Inferior parietal cortex (tissue), 1 donor: ENCODE measurements around the gene SCML1.
"Not testable (repeated sequence)": the region's sequence is repeated elsewhere in the genome, so short reads cannot be mapped to it uniquely, and the experiment has no call there.

Experiments used
- DNase-seq: peaks from one replicate; pipeline ENCODE4 v3.0.0-alpha.2; 2016; ENCODE audit errors: extremely low spot score

The SCML1 gene

DNA sequence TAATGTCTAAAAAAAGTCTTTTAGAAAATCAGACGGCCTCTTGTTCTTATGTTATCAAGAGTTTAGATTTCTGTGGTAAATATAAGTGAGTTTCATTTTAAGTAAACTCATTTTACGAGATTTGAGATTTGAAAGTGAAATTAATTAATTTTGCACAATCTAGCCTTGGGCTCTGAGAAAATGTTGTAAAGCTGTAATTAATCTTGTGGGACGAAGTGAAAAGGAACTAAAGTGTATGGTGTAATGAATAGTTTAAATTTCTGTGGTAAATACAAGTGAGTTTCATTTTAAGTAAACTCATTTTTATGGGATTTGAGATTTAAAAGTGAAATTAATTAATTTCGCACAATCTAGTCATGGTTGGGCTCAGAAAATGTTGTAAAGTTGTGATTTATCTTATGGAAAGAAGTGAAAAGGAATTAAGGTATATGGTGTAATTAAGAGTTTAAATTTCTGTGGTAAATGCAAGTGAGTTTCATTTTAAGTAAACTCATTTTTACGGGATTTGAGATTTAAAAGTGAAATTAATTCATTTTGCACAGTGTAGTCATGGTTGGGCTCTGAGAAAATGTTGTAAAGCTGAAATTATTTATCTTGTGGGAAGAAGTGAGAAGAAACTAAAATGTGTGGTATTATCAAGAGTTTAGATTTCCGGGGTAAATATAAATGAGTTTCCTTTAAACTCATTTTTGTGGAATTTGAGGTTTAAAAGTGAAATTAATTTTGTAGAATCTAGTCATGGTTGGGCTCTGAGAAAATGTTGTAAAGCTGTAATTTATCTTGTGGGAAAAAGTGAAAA is 1.6 kb downstream of the SCML1 start:
- DNase-seq: no peak

DNA sequence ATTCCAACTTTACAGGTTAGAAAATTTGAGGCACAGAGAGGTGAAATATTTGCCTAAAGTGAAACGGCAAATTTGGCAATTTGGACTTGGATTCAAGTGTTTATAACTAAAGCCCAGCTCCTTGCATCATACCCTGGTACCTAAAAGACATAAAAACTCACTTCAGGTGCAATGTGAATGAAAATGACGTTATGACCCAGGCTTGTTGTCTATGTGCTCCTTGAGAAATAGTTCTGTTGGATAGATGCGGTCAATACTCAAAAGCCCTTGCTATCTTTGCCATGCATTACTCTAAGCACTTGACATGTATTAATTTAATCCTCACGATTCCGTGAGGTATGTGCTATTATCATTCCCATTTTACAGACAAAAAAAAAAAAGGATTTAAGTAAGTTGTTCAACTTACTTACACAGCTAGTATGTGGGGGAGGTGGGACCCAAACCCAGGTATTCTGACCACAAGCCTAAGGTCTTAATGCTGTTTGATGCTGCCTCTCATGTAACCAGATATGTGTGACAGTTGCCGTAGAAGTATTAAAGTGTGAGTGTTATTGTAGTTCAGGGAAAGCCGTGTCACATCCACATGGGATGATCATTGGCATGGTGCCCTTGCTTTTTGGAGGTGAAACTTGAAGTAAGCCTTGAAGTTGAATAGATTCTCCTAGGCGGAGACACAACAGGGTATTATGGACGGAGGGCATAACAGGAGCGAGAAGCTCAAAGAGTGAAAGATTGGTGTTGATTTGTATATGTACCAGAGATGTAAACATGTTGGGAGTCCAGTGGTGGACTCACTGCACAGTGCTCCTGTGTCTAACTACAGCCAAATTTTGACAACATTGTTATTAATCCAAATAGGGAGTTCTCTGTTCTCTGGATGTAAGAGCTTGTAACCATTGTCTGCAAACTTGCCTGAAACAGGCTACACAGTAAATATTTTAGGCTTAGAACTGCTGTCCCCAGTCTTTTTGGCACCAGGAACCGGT is 3.1 kb downstream of the SCML1 start:
- no peak for DNase-seq

DNA sequence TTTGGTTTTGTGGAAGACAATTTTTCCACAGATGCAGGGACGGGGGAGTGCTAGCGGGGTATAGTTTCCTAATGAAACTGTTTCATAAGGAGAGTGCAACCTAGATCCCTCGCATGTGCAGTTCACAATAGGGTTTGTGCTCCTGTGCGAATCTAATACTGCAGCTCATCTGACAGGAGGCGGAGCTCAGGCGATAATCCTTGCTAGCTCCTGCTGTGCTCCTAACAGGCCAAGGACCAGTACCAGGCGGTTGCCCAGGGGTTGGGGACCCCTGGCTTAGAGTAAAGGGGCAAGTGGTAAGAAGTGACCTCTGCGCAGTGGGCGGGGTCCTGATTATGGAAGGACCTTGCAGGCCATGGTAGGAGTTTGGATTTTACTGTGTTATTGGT is 3.8 kb downstream of the SCML1 start:
- DNase-seq: no peak

DNA sequence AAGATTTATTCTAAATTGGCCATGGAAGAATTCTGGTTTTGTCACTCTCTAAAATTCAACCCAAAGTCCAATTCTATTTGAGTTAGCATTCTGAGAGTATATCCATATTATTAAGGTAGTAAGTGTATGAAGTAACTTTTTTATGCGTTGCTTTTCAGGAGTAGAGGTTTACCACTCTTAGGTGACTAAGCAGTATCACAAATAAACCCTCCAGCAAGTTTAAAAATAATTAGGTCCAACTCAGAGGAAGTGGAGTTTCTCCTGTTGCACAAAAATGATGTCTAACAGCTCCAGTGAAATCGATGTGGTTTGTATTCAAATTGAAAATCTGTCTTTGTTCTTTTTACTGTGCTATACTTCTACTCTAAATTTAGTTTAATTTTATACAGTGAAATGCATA is 6.6 kb downstream of the SCML1 start:
- no peak for DNase-seq

DNA sequence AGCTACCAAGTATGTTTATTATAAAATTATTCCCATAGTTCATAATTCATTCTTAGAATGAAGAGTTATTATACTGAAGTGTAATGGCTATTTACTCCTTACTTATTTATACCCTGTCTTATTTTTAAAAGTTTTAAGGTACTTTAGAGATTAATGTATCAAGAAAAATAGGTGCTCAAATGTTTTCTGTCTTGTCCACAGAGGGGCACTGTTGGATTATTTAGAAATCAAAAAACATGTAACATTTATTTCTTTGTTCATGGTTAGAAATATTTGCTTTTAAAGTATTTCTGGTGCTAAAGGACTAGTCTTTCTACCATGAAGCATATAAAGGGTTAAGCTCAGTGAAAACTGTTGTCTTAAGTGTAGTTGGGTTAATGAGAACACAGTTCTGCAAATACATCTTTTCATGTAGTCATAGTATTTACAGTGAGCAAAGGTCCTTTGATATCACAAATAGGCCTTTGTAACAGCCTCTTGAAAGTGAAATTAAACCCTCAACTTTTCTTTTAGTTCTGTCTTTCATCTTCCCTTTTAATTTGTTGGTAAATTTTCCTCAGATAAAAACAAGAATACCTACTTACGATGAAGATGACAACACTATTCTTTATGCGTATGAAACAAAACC is 7.7 kb downstream of the SCML1 start:
- no peak for DNase-seq

DNA sequence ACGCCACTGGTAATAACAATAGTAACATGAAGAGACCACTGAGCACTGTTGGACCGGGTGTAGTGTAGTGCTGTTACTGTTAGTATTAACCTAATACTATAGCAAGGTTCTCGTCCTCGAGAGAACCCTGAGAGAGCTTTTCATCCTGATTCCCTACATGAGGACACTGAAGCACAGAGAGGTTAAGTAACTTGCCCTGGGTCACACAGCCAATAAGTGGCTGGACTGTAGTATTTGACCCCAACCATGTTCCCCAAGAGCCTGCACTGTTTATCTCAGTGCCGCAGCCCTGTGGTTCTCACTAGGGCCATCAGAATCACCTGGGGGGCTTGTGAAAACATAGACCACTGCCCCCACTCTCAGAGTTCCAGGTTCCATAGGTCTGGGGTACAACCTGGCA is 10.4 kb downstream of the SCML1 start:
- DNase-seq: no peak

DNA sequence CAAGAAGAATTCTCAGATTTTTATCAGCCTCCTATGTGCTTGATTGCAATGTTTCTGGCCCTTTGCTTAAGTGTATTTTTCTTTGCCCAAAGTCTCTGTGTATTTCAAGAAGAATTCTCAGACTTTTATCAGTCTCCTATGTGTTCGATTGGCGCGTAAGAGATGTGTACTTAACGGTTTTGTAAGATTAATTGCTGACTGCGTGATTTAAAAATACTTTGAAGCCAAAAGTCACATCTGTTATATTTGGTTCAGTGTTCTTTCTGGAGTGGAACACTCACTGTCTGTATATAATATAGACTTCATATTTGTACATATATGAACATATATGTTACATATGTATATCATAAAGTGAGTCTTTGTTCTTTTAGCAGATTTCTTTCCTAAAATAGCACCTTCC is 11.4 kb downstream of the SCML1 start:
- DNase-seq: no peak

DNA sequence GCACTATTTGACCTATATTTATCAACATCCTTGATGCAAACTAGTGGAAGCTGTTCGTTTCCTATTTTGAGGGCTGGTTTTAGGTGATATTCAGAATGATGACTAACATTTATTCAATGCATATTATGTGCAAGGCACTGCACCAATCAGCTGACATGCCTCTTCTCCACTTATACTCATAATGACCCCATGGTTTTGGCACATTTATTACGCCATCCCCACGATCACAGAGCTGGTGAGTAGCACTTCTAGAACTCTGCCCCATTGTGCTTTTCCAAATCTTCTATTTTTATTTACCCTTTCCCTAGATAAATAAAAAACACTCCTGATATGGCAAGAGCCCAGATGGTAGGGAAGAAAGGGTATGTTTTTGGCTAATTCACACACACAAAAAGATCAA is 13.1 kb downstream of the SCML1 start:
- no peak for DNase-seq

DNA sequence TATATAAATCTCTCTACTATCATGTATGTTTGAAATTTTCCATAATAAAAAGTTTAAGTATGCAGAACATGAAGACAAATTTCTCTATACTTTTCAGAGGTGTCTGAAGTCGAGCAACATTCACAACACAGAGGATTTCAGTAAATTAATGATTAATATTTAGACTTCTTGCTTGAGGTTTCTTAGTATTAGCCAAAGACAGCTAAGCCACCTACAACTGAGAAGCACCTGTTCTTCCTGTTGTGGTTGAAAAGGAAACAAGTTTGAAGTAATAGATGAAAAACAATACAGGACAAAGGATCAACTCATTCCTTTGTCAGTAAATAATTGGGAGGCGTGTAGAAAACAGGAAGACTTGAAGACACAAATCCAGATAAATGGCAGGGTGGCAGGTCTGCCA is 21.1 kb downstream of the SCML1 start:
- DNase-seq: no peak

DNA sequence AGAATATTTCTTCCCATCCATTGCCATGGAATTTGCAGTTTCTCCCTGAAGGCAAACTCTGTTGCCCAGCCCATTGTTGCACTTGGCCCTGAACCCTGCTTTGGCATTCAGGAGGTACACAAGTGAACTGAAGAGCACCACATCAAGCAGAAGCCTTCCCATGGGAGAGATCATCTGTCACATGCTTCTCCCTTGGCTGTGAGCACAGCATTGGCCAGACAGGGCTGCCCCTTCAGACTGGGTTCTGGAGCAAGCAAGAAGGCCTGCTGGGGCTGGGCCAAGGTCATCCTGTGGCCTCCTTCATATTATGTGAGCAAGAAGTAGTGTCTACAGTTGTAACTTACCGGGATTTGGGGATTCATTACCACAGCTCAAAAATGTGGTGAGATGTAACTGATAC is 22.7 kb downstream of the SCML1 start:
- no peak for DNase-seq

DNA sequence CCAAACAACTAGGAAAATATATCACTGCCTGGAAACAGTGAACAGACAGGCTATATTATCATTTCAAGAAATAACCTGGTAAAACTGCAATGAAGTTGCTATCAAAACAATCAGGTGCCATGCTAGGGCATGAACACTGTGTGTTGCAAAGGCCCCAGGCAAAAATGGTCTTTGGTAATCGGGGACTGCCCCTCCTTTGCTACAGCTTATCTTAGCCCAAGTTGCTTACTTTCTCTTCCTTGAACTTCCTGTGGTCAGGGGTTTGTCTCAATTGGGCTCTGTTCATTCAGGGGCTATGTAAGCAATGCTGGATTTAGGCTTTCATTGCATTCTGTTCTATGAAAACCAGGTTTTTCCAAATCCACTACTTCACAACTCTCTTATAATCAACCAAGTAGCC is 30.4 kb downstream of the SCML1 start:
- DNase-seq: no peak

DNA sequence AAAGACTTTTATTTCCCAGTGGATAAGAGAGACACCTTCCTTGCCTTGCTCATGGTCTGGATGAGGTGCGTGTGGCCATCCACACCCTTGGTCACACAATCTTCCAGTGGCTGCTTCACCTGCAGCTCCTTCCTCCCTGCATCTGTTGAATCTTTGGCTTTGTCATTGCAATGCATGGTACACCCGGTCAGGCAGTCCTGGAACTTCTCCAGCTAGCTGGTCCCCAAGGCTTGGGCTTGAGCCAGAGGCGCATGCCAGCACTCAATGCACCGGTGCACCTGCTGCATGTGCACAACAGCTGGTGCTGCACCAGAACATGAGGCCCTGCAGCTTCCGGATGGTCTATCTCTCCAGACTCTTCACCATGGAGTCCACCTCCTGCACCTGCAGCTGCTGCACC is 31.7 kb downstream of the SCML1 start:
- no peak for DNase-seq

DNA sequence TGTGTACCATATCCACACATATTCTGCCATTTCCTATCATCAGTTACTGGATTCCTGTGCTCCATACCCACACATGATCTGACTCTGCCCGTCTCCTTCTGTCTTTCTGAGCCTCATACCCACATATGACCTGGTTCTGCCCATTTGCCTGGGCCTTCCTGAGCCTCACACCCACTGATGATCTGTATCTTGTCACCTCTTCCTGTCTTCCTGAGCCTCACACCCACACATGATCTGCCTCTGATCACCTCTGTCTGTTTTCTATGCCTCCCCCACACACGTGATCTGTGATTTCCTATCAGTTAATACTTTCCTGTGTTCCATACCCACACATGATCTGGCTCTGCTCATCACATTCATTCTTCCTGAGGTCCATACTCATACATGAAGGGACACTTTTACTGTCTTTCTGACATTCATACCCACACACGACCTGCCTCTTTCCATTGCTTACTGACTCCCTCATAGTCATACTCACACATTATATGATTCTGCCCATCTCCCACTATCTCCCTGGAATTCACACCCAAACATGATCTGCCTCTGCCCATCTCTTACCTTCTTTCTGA is 32.5 kb downstream of the SCML1 start:
- DNase-seq: no peak

DNA sequence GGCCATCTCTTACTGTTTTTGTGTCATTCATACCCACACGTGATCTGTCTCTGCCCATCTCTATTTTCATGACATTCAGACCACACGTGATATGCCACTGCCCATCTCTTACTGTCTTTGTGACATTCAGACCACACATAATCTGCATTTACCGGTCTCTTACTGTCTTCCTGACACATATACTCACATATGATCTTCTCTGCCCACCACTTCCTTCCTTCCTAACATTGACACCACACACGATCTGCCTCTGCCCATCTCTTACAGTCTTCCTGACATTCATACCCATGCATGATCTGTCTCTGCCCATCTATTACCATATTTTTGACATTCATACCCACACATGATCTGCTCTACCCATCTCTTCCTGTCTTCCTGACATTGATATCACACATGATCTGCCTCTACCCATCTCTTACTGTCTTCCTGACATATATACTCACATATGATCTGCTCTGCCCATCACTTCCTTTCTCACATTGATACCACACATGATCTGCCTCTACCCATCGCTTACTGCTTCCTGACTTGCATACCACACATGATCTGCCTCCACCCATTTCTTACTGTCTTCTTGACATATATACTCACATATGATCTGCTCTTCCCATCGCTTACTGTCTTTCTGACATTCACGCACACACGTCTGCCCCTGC is 36.1 kb downstream of the SCML1 start:
- DNase-seq: no peak

DNA sequence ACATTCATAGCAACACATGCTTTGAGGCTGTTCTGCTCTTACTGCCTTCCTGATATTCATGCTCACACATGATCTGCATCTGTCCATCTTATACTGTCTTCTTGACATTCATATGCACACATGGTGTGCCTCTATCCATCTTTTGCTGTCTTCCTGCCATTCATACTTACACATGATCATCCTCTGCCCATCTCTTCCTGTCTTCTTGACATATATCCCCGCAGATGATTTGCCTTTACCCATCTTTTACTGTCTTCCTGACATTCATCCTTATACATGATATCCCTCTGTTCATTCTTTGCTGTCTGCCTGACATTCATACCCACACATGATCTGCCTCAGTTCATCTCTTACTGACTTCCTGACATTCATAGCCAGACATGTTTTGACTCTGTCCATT is 36.8 kb downstream of the SCML1 start:
- DNase-seq: no peak

DNA sequence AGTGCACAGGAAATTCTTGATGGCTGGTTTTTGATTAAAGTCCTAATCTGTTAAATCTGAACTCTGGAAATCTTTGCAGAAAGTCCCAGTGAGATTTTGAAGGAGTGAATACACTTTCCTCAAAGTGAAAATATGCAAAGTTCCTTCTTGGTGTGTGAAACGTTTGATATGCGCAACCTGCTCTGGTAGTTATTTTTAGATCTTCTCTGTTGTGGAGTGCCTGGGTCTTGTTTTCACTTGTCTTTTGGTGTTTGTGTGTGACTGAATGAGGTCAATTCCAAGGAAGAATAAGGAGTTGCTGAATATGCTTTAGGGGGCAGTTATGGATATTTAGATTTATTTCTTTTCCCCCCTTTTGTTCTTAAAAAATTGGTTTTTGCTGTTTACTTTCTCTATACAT is 41.7 kb downstream of the SCML1 start:
- DNase-seq: no peak

DNA sequence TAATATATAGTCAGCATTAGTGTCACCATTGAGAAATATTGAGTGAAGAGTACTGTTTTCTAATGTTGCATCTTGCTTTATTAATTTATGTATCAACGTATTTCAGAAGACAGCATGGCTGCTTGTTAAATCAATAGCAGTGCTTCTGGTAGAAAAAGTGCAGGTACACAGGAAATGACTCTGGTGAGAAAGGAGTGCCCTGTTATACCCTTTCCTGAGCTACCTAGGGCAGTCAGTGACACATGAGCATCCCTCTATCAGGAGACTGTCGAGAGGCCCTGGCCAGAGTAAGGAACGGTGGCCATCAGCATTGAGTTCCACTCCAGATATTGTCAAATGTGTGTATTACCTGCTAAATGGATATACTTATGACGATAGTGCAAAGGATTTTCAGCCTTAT is 42.1 kb downstream of the SCML1 start:
- no peak for DNase-seq

DNA sequence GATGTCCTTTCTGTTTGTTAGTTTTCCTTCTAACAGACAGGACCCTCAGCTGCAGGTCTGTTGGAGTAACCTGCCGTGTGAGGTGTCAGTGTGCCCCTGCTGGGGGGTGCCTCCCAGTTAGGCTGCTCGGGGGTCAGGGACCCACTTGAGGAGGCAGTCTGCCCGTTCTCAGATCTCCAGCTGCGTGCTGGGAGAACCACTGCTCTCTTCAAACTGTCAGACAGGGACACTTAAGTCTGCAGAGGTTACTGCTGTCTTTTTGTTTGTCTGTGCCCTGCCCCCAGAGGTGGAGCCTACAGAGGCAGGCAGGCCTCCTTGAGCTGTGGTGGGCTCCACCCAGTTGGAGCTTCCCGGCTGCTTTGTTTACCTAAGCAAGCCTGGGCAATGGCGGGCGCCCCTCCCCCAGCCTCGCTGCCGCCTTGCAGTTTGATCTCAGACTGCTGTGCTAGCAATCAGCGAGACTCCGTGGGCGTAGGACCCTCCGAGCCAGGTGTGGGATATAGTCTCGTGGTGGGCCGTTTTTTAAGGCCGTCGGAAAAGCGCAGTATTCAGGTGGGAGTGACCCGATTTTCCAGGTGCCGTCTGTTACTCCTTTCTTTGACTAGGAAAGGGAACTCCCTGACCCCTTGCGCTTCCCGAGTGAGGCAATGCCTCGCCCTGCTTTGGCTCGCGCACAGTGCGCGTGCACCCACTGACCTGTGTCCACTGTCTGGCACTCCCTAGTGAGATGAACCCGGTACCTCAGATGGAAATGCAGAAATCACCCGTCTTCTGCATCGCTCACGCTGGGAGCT is 49.5 kb downstream of the SCML1 start:
- DNase-seq: not testable (repeated sequence)

DNA sequence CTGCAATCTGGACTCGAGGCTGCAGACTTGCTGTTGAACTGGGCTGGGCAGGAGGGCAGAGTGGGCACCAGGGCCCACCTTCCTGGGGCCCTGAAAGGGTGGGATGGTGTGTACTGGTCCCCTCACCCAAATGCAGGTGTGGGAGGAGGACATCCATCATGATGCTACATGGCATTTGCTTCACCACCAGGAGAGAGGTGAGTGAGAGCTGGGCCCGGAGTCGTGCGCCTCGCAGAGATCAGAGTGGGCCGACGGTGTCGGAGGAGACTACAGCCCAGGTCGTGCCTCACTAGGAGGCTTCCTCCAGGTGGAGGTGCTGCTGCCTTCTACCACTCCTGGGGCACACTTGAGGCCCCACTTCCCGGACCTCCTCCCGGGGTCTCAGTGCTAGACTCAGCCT is 50.3 kb downstream of the SCML1 start:
- no peak for DNase-seq

DNA sequence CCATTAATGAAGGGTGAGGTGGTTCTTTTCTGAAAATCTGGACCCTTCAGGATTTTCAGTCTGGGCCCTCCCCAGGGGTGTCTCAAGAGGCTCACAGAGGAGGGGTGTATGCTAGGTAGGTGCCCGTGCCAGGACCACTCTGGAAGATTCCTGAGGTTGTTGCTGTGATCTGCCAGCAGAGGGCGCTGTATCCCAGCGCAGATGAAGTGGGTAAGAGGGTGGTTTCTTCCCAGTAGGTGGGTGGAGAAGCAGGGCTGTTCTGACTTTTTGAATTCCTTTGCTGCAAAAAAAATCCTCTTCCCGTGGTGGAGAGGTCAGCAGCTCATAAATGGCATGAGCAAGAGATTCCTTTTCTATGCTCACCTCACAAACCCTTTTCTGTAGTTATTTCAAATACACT is 51.1 kb downstream of the SCML1 start:
- peak; percentile 44 for DNase-seq
